Measurements from ENCODE around the gene DNAAF1.
"Not testable (repeated sequence)": the region's sequence is repeated elsewhere in the genome, so short reads cannot be mapped to it uniquely, and the experiment has no call there.

The DNAAF1 gene

GRCh38 chr16:84196727-84197394, 51.8 kb downstream of the DNAAF1 start:
- TF ChIP-seq CTCF (IDR thresholded peaks at IDR 0.05; ENCODE audit: low read depth, low read length), result no peak
- DNase-seq (ENCODE audit: low read depth, low spot score), result no peak
- in situ Hi-C loops (cut with HindIII; ENCODE audit: low sequenced_read_pairs), result no loop called here
- no peak overlapping the region for H3K4me3 ChIP-seq (ENCODE audit: low read depth, low read length)

GRCh38 chr16:84197466-84198128, 52.5 kb downstream of the DNAAF1 start:
- no peak for TF ChIP-seq CTCF (IDR thresholded peaks at IDR 0.05; ENCODE audit: low read depth, low read length)
- in situ Hi-C loops (cut with HindIII; ENCODE audit: low sequenced_read_pairs), result no loop called here
- DNase-seq (ENCODE audit: low read depth, low spot score), result no peak
- no peak overlapping the region for H3K4me3 ChIP-seq (ENCODE audit: low read depth, low read length)

GRCh38 chr16:84198401-84198800, 53.3 kb downstream of the DNAAF1 start:
- in situ Hi-C loops (cut with HindIII; ENCODE audit: low sequenced_read_pairs), result no loop called here
- no peak for TF ChIP-seq CTCF (IDR thresholded peaks at IDR 0.05; ENCODE audit: low read depth, low read length)
- peak; percentile 62 for DNase-seq (ENCODE audit: low read depth, low spot score)

GRCh38 chr16:84199097-84199496, 54.0 kb downstream of the DNAAF1 start:
- in situ Hi-C loops (cut with HindIII; ENCODE audit: low sequenced_read_pairs), result no loop called here

More at GRCh38 chr16:84198401-84198800, 53.3 kb downstream of the DNAAF1 start:
- H3K4me3 ChIP-seq (ENCODE audit: low read depth, low read length), result no peak overlapping the region

GRCh38 chr16:84199861-84200260, 54.8 kb downstream of the DNAAF1 start:
- in situ Hi-C loops (cut with HindIII; ENCODE audit: low sequenced_read_pairs), result no loop called here
- DNase-seq (ENCODE audit: low read depth, low spot score), result no peak
- TF ChIP-seq CTCF (IDR thresholded peaks at IDR 0.05; ENCODE audit: low read depth, low read length), result no peak
- no peak overlapping the region for H3K4me3 ChIP-seq (ENCODE audit: low read depth, low read length)

More at GRCh38 chr16:84199097-84199496, 54.0 kb downstream of the DNAAF1 start:
- TF ChIP-seq CTCF (IDR thresholded peaks at IDR 0.05; ENCODE audit: low read depth, low read length), result no peak
- no peak for DNase-seq (ENCODE audit: low read depth, low spot score)
- no peak overlapping the region for H3K4me3 ChIP-seq (ENCODE audit: low read depth, low read length)

GRCh38 chr16:84204551-84204950, 59.4 kb downstream of the DNAAF1 start:
- DNase-seq (ENCODE audit: low read depth, low spot score); in situ Hi-C loops (cut with HindIII; ENCODE audit: low sequenced_read_pairs); H3K4me3 ChIP-seq (ENCODE audit: low read depth, low read length): not testable (repeated sequence)

- H3K4me3 ChIP-seq (ENCODE audit: low read depth, low read length); in situ Hi-C loops (cut with HindIII; ENCODE audit: low sequenced_read_pairs); DNase-seq (ENCODE audit: low read depth, low spot score): not testable (repeated sequence)
Observed at GRCh38 chr16:84205123-84205522, 60.0 kb downstream of the DNAAF1 start.
